NOMO-1 treated with dmso at 0.1 percent for 144 hours (cell line): ENCODE measurements around the gene LSR.
A peak's percentile ranks its signal among the peaks of the same experiment; 100 is the strongest.

Experiments used
- DNase-seq: peaks from one replicate; lab custom pipeline; 2025; ENCODE audit not compliant: unreplicated experiment; lab: John Stamatoyannopoulos, UW

LSR gene, protein sequence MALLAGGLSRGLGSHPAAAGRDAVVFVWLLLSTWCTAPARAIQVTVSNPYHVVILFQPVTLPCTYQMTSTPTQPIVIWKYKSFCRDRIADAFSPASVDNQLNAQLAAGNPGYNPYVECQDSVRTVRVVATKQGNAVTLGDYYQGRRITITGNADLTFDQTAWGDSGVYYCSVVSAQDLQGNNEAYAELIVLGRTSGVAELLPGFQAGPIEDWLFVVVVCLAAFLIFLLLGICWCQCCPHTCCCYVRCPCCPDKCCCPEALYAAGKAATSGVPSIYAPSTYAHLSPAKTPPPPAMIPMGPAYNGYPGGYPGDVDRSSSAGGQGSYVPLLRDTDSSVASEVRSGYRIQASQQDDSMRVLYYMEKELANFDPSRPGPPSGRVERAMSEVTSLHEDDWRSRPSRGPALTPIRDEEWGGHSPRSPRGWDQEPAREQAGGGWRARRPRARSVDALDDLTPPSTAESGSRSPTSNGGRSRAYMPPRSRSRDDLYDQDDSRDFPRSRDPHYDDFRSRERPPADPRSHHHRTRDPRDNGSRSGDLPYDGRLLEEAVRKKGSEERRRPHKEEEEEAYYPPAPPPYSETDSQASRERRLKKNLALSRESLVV

DNA sequence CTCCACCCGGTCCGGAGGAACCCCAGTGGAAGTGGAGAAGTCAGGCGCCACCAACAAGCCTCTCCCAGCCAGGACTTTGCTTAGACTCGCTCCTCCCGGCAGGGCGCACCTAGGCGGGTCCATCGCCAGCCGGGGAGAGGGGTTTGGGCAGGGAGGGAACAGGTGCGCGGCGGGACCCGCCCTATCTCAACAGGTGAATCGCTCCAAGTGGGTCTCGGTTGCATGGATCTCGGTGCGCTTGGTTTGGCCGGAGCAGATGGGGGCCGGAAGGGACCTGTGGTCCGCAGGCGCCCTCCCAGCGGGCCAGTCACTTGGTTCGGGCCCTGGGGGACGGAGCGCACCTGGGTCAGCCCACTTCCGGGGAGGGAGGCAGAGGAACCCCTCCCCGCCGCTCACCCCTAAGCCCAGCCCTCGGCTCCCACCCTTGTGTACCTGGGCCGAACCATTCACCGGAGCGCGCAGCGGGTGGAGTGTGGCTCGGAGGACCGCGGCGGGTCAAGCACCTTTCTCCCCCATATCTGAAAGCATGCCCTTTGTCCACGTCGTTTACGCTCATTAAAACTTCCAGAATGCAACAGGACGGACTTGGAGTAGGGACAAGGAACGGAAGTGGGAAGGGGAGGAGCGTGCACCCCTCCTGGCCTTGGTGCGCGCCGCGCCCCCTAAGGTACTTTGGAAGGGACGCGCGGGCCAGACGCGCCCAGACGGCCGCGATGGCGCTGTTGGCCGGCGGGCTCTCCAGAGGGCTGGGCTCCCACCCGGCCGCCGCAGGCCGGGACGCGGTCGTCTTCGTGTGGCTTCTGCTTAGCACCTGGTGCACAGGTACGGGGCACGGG is at the start of gene LSR:
TSS of gene LSR (plus strand) at position 693 of the 836 bp plus-strand sequence. CDS start at position 714, 21 bp downstream.
- no peak for DNase-seq

DNA sequence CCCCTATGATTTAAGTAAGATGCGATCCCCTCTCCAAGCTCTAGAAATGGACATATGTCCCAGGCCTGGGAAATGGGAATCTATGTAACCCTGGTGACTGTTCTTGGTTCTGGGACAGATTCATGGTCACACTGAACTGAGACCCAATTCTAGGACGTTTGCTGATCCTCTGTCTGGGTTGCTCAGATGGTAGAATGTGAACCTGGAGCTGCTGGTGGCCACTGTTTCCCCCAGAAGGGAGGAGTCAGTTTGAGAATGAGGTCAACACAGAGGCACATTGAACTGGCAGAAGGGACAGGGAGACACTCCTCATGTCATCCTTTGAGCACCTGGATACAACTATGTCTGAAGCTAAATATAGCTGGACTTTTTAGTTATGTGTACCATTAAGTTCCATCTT is 49.3 kb upstream of the LSR start:
- no peak for DNase-seq

DNA sequence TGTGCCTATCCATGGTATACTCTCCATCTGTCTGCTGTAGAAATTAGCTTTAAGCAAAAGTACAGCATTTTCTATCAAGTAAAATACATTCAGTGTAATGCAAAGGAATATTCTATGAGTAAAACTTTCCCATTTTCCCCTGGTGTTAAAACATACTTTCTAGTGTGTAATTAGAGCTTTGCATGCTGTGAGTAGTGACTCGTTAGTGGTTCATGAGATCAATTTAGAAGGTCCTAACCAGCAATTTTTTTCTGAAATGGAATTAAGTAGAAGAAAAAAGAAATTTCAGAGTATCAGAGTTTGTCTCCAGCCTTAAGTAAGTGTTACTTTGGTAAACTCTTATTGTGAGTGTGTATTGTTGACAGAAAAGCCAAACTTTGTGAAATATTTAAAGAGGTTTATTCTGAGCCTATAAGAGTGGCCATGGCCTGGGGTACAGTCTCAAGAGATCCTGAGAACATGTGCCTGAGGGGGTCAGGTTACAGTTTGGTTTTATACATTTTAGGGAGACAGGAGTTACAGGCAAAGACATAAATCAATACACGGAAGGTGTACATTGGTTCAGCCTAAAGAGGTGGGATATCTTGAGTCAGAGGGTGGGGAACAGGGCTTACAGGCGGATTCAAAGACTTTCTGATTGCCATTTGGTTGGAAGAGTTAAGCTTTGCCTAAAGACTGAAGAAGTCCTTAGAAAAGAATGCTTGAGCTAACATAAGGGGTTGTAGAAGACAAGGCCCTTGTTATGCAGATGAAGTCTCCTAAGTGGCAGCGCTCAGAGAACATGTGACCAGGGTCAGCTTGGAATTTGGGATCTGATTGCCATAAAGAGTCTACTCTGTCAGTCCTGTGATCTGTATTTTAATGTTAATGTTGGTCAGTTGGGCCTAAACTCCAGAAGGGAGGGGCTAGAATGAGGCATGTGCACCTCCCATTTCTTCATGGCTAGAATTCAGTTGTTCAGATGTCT is 45.8 kb upstream of the LSR start:
- no peak for DNase-seq

DNA sequence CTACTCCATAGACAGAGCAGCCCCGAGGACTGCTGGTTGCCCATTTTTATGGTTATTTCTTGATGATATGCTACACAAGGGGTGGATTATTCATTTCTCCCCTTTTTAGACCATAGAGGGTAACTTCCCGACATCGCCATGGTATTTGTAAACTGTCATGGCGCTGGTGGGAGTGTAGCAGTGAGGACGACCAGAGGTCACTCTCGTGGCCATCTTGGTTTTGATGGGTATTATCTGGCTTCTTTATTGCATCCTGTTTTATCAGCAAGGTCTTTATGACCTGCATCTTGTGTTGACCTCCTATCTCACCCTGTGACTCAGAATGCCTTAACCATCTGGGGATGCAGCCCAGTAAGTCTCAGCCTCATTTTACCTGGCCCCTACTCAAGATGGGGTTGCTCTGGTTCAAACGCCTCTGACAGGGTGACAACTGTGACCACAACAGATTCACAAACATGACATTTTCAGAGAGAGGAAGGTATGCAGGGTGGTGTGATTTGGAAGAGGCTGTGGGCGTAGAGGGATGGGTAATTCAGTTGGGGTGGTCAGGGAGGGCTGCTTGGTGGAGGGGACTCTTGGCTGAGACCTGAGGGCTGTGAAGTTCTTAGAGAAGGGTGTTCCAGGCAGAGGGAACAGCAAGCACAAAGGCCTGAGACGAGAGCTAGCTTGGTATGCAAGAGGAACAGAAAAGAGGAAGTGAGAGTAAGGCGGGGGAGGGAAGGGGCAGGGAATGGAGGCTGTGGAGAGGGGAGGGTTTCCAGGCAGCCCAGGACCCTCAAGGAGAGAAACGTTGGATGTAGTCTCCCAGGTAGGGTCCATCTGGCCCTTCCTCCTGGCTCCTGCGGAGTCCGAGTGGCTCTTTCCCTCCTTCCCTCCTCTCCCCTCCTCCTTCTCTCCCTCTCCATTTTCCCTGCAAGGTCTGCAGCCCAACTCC is 43.7 kb upstream of the LSR start:
- DNase-seq: peak; percentile 68

DNA sequence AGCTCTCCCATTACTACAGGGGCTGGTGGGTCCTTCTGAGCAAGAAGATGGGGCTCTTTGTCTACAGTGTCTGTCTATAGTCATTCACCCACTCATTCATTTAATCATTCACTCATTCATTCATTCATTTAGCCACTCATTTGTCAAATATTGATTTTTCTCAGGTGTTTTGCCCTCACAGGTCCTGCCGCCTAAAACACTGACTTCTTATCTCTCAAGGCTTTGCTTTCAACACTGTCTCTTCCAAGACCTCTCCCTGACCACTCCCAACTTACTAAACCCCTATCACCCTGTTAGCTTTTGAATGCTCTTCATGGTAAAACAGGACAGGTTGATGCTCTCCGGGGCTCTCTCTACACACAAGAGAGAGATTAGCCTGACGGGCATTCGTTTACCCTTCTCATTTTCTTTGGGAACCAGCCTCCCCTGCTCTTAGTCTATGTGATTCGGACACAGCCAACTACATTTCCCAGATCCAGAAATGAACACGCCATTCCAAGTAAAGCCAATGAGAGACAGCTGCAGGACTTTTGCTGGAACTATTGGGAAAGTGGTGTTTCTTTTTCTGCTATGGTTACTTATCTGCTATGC is 43.0 kb upstream of the LSR start:
- no peak for DNase-seq

DNA sequence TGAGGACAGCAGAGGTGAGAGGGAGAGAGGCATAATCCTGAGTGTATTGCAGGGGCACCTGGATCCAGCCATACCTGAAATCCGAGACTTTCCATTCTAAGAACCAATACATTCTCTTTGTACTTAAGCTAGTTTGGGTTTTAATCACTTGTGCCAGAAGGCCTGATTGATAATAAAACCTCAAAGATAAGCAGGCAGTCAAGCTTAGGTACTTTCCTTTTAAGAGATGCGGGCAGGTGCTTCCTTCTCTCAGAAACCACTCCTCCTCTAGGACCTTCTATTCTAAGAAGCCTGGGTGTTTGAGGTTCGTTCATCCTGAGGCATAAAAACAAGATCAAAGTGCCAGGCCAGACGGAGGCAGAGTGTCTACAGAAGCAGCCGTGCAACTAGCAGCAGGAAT is 42.4 kb upstream of the LSR start:
- DNase-seq: no peak

DNA sequence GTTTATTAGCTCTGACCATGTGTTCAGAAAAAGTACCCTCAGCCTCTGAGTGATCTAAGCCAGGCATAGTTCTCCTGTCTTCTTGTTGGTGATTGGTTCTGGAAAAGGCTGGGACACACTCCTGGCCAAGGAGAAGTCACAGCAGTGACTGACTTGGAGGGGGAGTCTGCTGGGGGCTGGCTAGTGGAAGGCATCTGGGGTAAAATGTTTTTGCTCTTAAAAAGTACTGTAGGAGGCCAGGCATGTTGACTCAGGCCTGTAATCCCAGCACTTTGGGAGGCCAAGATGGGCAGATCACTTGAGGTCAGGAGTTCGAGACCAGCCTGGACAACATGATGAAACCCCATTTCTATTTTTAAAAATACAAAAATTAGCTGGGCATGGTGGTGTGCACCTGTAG is 41.9 kb upstream of the LSR start:
- no peak for DNase-seq

DNA sequence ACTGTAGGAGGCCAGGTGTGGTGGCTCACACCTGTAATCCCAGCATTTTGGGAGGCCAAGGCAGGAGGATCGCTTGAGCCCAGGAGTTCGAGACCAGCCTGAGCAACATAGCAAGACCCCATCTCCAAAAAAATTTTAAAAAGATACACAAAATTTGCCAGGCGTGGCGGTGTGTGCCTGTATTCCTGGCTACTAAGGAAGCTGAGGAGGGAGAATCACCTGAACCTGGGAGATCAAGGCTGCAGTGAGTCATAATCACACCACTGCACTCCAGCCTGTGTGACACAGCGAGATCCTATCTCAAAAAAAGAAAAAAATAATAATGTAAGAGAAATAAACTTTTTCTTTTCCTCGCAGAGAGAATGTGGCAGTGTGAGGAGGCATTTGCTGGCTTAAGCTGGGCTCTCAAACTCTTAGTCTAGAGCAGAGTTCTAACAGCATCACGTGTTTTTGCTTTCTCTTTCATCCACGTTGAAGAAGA is 41.4 kb upstream of the LSR start:
- DNase-seq: no peak

DNA sequence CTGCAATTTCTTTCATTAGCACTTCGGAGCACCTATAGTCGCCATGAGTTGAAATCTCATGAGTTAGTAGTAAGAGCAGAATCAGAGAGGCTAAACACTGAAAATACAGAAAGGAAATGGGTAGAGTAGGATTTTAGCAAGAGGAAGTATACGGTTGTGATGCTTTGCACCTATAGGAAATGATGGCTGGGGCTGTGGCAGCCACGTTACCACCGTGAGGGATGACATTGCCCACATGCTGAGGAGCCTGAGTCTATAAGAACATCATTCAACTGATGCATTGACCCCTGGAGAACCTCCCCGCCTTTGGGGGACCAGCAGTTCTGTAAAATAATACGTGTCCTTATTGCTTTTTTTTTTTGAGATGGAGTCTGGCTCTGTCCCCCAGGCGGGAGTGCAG is 40.7 kb upstream of the LSR start:
- no peak for DNase-seq

DNA sequence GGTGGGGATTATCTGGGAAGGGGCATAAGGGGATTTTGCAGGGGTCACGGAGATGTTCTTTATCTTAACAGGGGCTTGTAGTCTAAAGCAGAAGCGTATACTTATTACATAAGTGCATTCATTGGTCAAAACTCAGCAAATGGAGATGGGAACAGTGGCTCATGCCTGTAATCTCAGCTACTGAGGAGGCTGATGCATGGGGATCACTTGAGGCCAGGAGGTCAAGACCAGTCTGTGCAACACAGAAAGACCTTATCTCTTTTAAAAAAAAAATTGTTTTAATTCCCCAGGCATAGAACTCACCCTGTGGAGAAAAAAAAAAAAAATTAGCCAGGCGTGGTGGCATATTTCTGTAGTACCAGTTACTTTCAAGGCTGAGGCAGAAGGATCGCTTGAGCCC is 39.2 kb upstream of the LSR start:
- no peak for DNase-seq

DNA sequence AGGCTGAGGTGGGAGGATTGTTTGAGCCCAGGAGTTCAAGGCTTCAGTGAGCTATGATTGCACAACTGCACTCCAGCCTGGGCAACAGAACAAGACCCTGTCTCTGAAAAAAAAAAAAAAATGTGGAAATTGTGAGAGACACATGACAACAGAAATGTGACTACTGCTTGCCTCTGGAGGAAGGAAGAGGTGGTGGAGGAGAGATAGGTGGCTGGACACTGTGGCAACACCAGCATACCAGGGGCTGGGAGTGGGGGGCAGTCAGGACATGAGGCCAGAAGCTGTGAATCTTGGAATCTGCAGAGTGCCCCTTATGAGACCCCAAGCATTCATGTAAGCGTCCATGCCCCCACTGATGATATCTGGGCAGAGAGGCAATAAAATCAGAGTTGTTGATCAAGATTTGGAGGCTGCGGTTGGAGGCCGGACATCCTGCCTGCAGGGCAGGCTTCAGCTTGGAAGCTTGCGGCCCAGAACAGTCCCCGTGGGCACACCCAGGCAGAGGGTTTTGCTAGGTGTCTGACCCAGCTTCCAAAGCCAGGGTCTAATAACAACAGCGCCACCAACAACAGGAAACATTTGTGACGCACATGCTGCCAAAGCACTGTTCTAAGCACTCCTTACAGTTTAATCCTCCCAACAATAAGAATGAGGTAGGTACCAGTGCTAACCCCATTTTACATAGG is 37.1 kb upstream of the LSR start:
- DNase-seq: peak; percentile 13

DNA sequence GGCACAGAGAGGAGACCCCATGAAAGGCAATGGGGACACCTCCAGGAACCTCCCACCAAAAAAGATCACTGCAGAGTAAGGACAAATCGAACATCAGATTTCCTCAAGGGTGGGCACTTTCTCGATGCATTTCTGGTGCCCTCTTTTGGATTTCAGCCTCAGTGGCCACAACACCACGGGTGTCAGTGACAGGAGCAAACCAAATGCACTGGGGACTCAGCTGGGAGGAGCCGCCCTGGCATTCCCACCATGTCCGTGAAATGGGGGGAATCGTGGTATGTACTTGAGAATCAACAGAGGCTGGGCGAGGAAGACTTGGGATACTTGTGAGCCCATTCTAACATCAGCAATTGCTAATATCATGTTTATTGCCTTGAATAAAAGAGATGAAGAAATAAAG is 36.6 kb upstream of the LSR start:
- no peak for DNase-seq

DNA sequence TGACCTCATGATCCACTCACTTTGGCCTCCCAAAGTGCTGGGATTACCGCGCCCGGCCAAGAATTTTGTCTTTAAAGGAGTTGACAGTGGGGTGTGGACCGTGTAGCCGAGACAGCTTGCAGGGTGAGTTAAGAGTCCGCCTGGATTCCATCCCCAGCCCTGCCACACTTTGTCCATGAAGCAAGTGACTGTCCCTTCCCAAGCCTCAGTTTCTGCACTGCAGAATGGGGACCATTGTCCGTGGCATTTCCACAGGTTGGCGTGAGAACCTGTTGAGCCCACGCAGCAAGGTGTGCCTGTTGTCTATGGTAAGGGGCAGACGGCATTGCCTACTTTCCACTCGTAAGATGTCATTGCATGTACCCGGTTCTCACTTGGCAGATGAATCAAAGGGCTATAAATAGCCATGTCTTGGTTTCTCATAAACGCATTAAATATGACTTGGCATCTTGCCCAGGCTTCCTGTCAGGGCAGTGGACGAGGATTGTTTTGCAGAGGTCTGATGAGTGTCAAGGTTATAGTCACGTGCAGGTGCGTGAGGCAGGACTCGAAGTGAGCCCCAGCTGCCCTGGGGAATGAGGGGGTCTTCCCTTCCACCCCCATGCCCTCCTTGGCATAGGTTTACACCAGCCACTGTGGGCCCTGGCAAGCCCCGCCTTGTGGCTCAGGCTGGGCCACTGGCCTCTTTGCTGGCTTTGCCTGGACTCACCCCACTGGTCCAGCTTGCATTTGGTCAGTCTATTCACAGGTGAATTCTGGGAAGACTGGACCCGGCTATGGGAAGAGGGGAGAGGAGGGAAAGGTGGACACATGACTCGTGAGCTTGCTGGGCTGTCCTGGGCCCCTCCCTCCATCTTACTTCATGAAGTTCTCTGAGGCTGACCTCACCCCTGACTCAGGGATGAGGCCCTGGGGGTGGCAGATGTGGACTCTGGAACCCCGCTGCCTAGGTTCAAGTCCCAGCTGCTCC is 34.9 kb upstream of the LSR start:
- peak; percentile 71 for DNase-seq

DNA sequence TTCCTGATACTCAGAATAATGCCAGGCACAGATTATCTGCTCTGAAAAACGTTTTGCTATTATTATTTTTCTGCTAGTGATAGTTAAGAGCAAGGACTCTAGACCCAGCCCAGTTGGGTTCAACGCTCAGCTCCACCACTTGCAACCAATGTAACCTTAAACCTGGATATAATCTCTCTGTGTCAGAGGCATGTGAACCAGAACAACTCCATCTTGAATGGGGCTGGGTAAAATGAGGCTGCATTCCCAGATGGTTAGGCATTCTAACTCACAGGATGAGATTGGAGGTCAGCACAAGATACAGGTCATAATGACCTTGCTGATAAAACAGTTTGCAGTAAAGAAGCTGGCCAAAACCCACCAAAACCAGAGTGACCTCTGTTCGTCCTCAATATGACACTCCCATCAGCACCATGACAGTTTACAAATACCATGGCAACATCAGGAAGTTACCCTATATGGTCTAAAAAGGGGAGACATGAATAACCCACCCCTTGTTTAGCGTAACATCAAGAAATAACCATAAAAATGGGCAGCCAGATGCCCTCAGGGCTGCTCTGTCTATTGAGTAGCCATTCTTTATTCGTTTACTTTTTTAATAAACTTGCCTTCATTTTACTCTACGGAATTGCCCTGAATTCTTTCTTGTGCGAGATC is 33.9 kb upstream of the LSR start:
- no peak for DNase-seq

DNA sequence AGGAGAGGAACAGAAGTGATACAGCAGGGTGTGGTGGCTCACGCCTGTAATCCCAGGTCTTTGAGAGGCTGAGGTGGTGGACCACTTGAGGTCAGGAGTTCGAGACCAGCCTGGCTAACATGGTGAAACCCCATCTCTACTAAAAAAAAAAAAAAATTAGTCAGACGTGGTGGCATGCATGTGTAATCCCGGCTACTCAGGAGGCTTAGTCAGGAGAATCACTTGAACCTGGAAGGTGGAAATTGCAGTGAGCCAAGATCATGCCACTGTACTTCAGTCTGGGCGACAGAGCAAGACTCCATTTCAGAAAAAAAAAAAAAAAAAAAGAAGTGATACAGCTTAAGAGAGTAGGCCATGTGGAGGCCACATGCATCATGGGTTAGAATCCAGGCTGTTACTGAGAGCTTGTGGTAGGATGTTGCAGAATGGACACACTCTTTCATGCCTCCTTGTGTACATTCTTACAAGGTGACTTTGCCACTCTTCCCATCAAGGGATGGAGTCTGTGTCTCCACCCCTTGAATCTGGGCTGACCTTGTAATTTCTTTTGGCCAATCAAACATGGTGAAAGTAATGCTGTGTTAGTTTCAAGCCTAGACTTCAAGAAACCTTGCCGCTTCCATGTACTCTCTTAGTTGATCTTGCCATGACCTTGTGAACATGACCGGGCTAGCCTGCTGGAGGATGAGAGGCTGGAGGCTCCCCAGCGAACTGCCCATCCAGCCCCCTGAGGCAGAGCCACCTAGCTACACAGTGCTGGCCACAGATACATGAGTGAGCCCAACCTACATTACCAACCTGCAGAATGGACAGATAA is 32.6 kb upstream of the LSR start:
- no peak for DNase-seq
